GM21526 (cell line): Measurements from ENCODE around the gene NUB1.

Experiments
- ATAC-seq: cut with Tn5 transposase; IDR thresholded peaks from one replicate; pipeline ENCODE4 v1.9.1; 2021; ENCODE audit warnings: moderate library complexity; ENCODE audit not compliant: unreplicated experiment, low FRiP score

Gene NUB1

GRCh38 chr7:151386301-151387160 is 44.9 kb downstream of the NUB1 start:
- ATAC-seq = no peak

GRCh38 chr7:151387161-151388006 is 45.8 kb downstream of the NUB1 start:
- no peak for ATAC-seq

GRCh38 chr7:151388007-151388297 is 46.3 kb downstream of the NUB1 start:
- ATAC-seq = no peak

- no peak for ATAC-seq
Measured at GRCh38 chr7:151388430-151388829, 46.8 kb downstream of the NUB1 start.

GRCh38 chr7:151389096-151389767 is 47.6 kb downstream of the NUB1 start:
- ATAC-seq = no peak

GRCh38 chr7:151389768-151390597 is 48.4 kb downstream of the NUB1 start:
- ATAC-seq = no peak

- ATAC-seq = no peak
Measured at GRCh38 chr7:151390598-151391357, 49.2 kb downstream of the NUB1 start.

- ATAC-seq = no peak
Measured at GRCh38 chr7:151391358-151391730, 49.7 kb downstream of the NUB1 start.

- no peak for ATAC-seq
Measured at GRCh38 chr7:151392002-151392401, 50.4 kb downstream of the NUB1 start.

GRCh38 chr7:151392426-151392825 is 50.8 kb downstream of the NUB1 start:
- no peak for ATAC-seq

- no peak for ATAC-seq
Measured at GRCh38 chr7:151393031-151393977, 51.7 kb downstream of the NUB1 start.

GRCh38 chr7:151394076-151395035 is 52.7 kb downstream of the NUB1 start:
- ATAC-seq = no peak

GRCh38 chr7:151395036-151395367 is 53.4 kb downstream of the NUB1 start:
- ATAC-seq = no peak

- ATAC-seq = no peak
Measured at GRCh38 chr7:151396328-151396970, 54.8 kb downstream of the NUB1 start.

- ATAC-seq = no peak
Measured at GRCh38 chr7:151397026-151397425, 55.4 kb downstream of the NUB1 start.

- no peak for ATAC-seq
Measured at GRCh38 chr7:151398446-151399304, 57.1 kb downstream of the NUB1 start.
